GM10266 (cell line): ENCODE data around the gene SRBD1.

Source experiments
- DNase-seq: peaks from one replicate; pipeline ENCODE4 v3.0.0; 2012; ENCODE audit errors: extremely low spot score
- TF ChIP-seq, protein P1 (sequence below): IDR thresholded peaks from 2 replicates; pipeline ENCODE4 v1.5.1; 2012; ENCODE audit warnings: mild to moderate bottlenecking, low read depth; ENCODE audit not compliant: control insufficient read depth, insufficient read depth; ENCODE audit errors: missing control alignments

The SRBD1 gene

GRCh38 chr2:45368792-45369191 is 242.3 kb downstream of the SRBD1 start:
- TF ChIP-seq, protein P1, sequence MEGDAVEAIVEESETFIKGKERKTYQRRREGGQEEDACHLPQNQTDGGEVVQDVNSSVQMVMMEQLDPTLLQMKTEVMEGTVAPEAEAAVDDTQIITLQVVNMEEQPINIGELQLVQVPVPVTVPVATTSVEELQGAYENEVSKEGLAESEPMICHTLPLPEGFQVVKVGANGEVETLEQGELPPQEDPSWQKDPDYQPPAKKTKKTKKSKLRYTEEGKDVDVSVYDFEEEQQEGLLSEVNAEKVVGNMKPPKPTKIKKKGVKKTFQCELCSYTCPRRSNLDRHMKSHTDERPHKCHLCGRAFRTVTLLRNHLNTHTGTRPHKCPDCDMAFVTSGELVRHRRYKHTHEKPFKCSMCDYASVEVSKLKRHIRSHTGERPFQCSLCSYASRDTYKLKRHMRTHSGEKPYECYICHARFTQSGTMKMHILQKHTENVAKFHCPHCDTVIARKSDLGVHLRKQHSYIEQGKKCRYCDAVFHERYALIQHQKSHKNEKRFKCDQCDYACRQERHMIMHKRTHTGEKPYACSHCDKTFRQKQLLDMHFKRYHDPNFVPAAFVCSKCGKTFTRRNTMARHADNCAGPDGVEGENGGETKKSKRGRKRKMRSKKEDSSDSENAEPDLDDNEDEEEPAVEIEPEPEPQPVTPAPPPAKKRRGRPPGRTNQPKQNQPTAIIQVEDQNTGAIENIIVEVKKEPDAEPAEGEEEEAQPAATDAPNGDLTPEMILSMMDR = no peak
- DNase-seq = no peak

DNA sequence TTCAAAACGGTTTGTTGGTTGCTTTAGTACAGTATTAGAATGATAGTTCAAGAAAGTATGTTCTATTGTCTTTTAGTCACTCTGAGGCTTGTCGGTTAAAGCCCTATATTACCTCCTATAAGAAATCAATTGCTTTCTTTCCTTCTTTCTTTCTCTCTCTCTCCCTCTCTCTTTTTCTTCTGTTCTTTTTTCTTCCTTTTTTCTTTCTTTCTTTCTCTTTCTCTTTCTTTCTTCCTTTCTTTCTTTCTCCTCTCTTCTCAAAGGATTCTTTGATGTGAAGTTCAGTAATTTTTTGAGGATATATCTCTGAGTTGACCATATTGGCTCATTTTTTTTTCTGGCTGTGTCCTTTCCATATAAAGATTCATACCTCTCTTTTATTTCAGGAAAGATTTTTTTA is 249.4 kb downstream of the SRBD1 start:
- TF ChIP-seq, protein P1 = no peak
- DNase-seq = no peak

GRCh38 chr2:45354776-45355175 is 256.3 kb downstream of the SRBD1 start:
- TF ChIP-seq, protein P1 = no peak
- DNase-seq = no peak

DNA sequence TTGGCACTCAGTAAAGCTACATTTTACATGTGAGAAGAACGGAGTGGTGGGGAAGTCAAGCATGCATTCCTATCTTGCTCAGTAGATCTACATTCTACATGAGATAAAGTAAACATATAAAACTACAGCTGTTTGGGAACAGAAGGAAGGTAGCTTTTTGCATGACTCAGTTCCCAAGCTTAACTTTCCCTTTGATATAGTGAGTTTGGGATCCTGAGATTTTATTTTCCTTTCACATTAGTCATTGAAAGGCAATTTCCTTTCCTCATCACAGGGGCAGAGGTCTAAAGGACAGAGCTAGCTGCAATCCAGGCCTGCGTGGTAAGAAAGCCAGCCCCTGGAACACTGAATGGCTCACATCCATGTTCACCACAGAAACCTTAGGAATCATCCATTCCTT is 257.2 kb downstream of the SRBD1 start:
- TF ChIP-seq, protein P1 = no peak
- no peak for DNase-seq

GRCh38 chr2:45352506-45352905 is 258.6 kb downstream of the SRBD1 start:
- DNase-seq = no peak

GRCh38 chr2:45345331-45346234 is 265.5 kb downstream of the SRBD1 start:
- DNase-seq = no peak
- TF ChIP-seq, protein P1 = no peak

More at GRCh38 chr2:45352506-45352905, 258.6 kb downstream of the SRBD1 start:
- TF ChIP-seq, protein P1 = no peak

- DNase-seq = no peak
- TF ChIP-seq, protein P1 = no peak
Measured at GRCh38 chr2:45344502-45344901, 266.6 kb downstream of the SRBD1 start.
